Measurements from ENCODE around the gene GOLGA1. TPM values are rescaled to one million over a fixed set of nuclear protein-coding genes. Genes with fewer than 3 reads are reported as not detected.
"Not testable (repeated sequence)": the region's sequence is repeated elsewhere in the genome, so short reads cannot be mapped to it uniquely, and the experiment has no call there.

Gene GOLGA1
- total RNA-seq, 1 experiment from 2014 or later: 9.6 TPM

- H3K4me3 Mint-ChIP-seq; H3K27ac Mint-ChIP-seq; POLR2A ChIA-PET; CTCF ChIA-PET; H3K9me3 Mint-ChIP-seq; DNase-seq (ENCODE audit: low spot score); ATAC-seq; H3K4me1 Mint-ChIP-seq; H3K36me3 Mint-ChIP-seq; H3K27me3 Mint-ChIP-seq (ENCODE audit: low read depth): not testable (repeated sequence)
Measured at GRCh38 chr9:124920394-124920793, 20.5 kb downstream of the GOLGA1 start.

- Mint-ChIP-seq H3K9me3 (no peaks in the 10 kb centered on the region), H3K4me3 (no peak overlapping the region), H3K4me1 (no peaks in the 10 kb centered on the region), H3K27me3 (ENCODE audit: low read depth) (no peaks in the 10 kb centered on the region), H3K27ac (no peak overlapping the region), H3K36me3 (peaks cover 7% of the 10 kb centered on the region)
- ChIA-PET POLR2A (no interaction called here), CTCF (no interaction called here)
- TF ChIP-seq ZNF416 (CRISPR knock-in tag; IDR thresholded peaks at IDR 0.05) (no peak), ZNF281 (CRISPR knock-in tag; IDR thresholded peaks at IDR 0.05) (no peak), ZNF425 (CRISPR knock-in tag; conservative IDR thresholded peaks at IDR 0.05) (no peak), ZNF317 (CRISPR knock-in tag; IDR thresholded peaks at IDR 0.05; ENCODE audit: borderline replicate concordance, low read depth) (no peak), ARID4B (CRISPR knock-in tag; IDR thresholded peaks at IDR 0.05; ENCODE audit: borderline replicate concordance) (no peak), TEAD4 (CRISPR knock-in tag; IDR thresholded peaks at IDR 0.05) (no peak), AFF4 (CRISPR knock-in tag; IDR thresholded peaks at IDR 0.05; ENCODE audit: borderline replicate concordance) (no peak), TEAD1 (CRISPR knock-in tag; IDR thresholded peaks at IDR 0.05) (no peak), TP53 (CRISPR knock-in tag; IDR thresholded peaks at IDR 0.05) (no peak), HMGA2 (CRISPR knock-in tag; IDR thresholded peaks at IDR 0.05) (no peak), SOX15 (CRISPR knock-in tag; IDR thresholded peaks at IDR 0.05) (no peak), JAZF1 (CRISPR knock-in tag; IDR thresholded peaks at IDR 0.05) (no peak), MYBL2 (CRISPR knock-in tag; IDR thresholded peaks at IDR 0.05) (no peak), CBFB (CRISPR knock-in tag; IDR thresholded peaks at IDR 0.05; ENCODE audit: low read depth) (no peak)
- ATAC-seq (no peak), DNase-seq (ENCODE audit: low spot score) (no peak)
Measured at GRCh38 chr9:124914753-124915405, 26.0 kb downstream of the GOLGA1 start.

Data from WTC11 (cell line).